ENCODE data around the gene ITPR3. TPM values are rescaled to one million over a fixed set of nuclear protein-coding genes. Genes with fewer than 3 reads are reported as not detected.
"Not testable (repeated sequence)": the region's sequence is repeated elsewhere in the genome, so short reads cannot be mapped to it uniquely, and the experiment has no call there.

ITPR3 gene
- total and polyA plus RNA-seq, 3 donors from 2014 or later: 58.2 to 146 (median 80.3) TPM

DNA sequence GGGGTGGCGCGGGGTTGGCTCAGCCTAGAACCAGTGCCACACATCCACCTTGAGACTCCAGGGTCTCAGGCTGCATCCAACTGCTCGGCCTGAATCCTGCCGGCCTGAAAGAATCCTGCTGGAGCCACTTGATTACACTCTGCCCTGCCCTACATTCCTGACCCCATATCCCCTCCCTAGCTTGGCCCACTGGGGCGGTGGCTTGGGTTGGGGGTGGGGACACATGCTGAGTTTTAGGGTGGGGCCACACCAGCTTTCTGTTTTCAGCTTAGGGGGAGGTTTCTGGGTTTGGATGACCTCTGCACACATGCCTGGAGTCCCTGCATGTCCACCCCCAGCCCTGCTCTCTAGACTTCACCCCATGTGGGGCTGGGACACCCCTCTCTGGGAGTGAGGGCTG lies 6.8 kb downstream of the ITPR3 start:
- intact Hi-C loops (cut with DNase I; ENCODE audit: low total_unique reads): no loop called here
- H3K27ac ChIP-seq: no peak overlapping the region
- H3K4me3 ChIP-seq: no peak overlapping the region
- H3K27me3 ChIP-seq: no peaks in the 10 kb centered on the region
- WGBS, 2 donors: 57 to 62% methylated on average over 5 of the region's 5 CpGs
- H3K36me3 ChIP-seq (ENCODE audit: low read depth, missing control alignments): no peaks in the 10 kb centered on the region
- no peak for TF ChIP-seq POLR2A (IDR thresholded peaks at IDR 0.05)
- no peaks in the 10 kb centered on the region for H3K9me3 ChIP-seq
- H3K4me1 ChIP-seq: peaks cover 53% of the 10 kb centered on the region
- DNase-seq: no peak

DNA sequence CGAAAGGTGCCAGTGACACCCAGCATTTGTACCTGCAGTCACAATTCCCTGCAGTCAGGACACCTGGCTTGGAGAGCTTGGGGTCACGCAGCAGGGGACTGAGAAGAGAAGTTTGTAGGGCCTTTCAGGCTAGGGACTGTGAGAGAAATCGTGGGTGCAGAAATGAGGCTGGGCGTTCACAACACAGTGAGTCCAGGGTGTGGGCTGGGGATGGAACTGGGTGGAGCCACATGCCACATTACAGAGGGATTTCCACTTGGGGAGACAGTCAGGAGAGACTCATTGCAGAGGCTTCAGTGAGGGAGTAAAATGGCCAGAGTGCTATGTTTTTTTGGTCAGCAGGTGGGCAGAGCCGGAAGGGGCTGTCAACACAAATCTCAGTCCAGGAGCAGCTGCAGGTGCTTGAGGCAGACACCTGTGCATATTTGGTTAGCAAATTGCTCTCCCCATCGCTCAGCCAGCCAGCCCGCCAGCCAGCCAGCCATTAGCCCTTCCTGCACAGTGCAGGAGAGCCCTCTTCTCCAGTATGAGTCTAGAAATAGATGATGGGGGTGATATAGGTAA lies 7.4 kb downstream of the ITPR3 start:
- intact Hi-C loops (cut with DNase I; ENCODE audit: low total_unique reads): no loop called here

DNA sequence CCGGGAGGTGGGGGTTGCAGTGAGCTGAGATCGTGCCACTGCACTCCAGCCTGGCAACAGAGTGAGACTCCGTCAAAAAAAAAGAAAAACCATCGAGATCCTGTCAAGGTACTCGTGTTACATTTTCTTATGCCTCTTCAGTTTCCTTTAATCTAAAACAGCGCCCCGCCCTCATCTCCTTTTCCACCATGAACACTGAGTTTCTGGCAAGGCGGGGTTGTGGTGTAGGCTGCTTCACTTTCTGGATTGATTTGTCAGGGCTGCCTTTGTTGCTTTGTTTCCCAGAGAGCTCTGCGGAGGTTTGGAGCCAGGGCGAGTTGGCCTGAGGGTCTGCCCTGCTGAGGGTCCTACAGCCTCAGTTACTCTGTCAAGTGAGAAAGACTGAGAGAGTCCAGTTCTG lies 8.9 kb downstream of the ITPR3 start:
- intact Hi-C loops (cut with DNase I; ENCODE audit: low total_unique reads): no loop called here
- TF ChIP-seq, protein P1, sequence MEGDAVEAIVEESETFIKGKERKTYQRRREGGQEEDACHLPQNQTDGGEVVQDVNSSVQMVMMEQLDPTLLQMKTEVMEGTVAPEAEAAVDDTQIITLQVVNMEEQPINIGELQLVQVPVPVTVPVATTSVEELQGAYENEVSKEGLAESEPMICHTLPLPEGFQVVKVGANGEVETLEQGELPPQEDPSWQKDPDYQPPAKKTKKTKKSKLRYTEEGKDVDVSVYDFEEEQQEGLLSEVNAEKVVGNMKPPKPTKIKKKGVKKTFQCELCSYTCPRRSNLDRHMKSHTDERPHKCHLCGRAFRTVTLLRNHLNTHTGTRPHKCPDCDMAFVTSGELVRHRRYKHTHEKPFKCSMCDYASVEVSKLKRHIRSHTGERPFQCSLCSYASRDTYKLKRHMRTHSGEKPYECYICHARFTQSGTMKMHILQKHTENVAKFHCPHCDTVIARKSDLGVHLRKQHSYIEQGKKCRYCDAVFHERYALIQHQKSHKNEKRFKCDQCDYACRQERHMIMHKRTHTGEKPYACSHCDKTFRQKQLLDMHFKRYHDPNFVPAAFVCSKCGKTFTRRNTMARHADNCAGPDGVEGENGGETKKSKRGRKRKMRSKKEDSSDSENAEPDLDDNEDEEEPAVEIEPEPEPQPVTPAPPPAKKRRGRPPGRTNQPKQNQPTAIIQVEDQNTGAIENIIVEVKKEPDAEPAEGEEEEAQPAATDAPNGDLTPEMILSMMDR (IDR thresholded peaks at IDR 0.05): no peak
- no peak for TF ChIP-seq POLR2A (IDR thresholded peaks at IDR 0.05)
- DNase-seq: no peak
- no peak overlapping the region for H3K27ac ChIP-seq
- no peaks in the 10 kb centered on the region for H3K36me3 ChIP-seq (ENCODE audit: low read depth, missing control alignments)
- WGBS, 2 donors: 89% methylated on average over 10 of the region's 10 CpGs
- no peak overlapping the region for H3K4me3 ChIP-seq
- H3K9me3 ChIP-seq: no peaks in the 10 kb centered on the region
- H3K27me3 ChIP-seq: no peaks in the 10 kb centered on the region
- H3K4me1 ChIP-seq: peaks cover 55% of the 10 kb centered on the region

More for the DNA sequence above, 7.4 kb downstream of the ITPR3 start:
- TF ChIP-seq, protein P1 (IDR thresholded peaks at IDR 0.05): no peak
- TF ChIP-seq POLR2A (IDR thresholded peaks at IDR 0.05): no peak
- H3K4me3 ChIP-seq: no peak overlapping the region
- WGBS, 2 donors: 84 to 87% methylated on average over 7 of the region's 7 CpGs
- H3K4me1 ChIP-seq: peaks cover 54% of the 10 kb centered on the region
- no peaks in the 10 kb centered on the region for H3K9me3 ChIP-seq
- no peak for DNase-seq
- H3K27me3 ChIP-seq: no peaks in the 10 kb centered on the region
- no peak overlapping the region for H3K27ac ChIP-seq
- H3K36me3 ChIP-seq (ENCODE audit: low read depth, missing control alignments): no peaks in the 10 kb centered on the region

DNA sequence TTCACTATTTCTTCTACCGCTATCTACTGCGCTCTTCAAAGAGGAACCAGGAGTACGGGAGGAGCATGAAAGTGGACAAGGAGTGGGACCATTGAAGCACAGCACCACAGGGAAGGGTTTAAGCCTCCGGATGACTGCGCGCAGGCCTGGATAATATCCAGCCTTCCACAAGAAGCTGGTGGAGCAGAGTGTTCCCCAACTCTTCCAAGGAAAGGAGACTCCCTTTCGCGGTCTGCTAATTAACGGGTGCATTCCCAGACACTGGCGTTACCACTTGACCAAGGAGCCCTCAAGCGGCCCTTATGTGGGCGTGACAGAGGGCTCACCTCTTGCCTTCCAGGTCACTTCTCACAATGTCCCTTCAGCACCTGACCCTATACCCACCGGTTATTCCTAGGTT lies 10.4 kb downstream of the ITPR3 start:
- H3K36me3 ChIP-seq (ENCODE audit: low read depth, missing control alignments); intact Hi-C loops (cut with DNase I; ENCODE audit: low total_unique reads); H3K4me3 ChIP-seq; H3K27me3 ChIP-seq; H3K9me3 ChIP-seq: not testable (repeated sequence)
- Histone ChIP-seq H3K4me1 (peaks cover 45% of the 10 kb centered on the region), H3K27ac (peak overlapping the region in 1 of 2 donors; percentile 69)
- peak; percentile 69 for DNase-seq
- WGBS, 2 donors: 54 to 60% methylated on average over 12 to 13 of the region's 13 CpGs

DNA sequence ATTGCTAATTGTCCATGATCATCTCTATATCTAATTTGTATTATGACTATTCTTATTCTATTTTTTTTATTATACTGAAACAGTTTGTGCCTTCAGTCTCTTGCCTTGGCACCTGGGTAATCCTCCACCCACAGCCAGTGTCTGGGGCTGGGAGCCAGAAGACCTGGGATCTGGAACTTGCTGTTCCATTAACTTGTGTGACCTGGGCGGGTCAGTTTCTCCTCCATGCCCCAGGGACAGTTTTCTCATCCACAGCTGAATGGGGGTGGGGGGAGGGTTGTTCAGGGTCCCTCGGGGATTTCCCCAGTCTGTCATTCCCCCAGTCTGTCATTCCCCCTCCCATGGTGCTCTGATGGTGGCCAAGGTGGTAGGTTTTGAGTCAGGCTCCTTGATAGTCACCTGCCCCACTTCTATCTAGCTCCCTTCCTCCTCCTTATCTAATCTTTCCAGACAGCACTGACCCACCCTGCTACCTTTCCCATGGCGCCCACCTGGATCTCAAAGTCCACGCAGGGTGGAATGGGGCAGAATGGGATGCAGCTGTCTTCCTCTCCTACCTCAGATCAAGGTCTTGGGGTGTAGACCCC lies 10.9 kb downstream of the ITPR3 start:
- TF ChIP-seq POLR2A (IDR thresholded peaks at IDR 0.05): no peak
- TF ChIP-seq, protein P1 (IDR thresholded peaks at IDR 0.05): no peak
- Histone ChIP-seq H3K4me3 (no peak overlapping the region), H3K36me3 (ENCODE audit: low read depth, missing control alignments) (no peaks in the 10 kb centered on the region), H3K9me3 (no peaks in the 10 kb centered on the region), H3K27ac (peak overlapping the region in 1 of 2 donors; percentile 69), H3K27me3 (no peaks in the 10 kb centered on the region), H3K4me1 (peaks cover 45% of the 10 kb centered on the region)
- intact Hi-C loops (cut with DNase I; ENCODE audit: low total_unique reads): no loop called here
- DNase-seq: no peak
- 61 to 68% methylated on average over 4 of the region's 4 CpGs for WGBS, 2 donors

DNA sequence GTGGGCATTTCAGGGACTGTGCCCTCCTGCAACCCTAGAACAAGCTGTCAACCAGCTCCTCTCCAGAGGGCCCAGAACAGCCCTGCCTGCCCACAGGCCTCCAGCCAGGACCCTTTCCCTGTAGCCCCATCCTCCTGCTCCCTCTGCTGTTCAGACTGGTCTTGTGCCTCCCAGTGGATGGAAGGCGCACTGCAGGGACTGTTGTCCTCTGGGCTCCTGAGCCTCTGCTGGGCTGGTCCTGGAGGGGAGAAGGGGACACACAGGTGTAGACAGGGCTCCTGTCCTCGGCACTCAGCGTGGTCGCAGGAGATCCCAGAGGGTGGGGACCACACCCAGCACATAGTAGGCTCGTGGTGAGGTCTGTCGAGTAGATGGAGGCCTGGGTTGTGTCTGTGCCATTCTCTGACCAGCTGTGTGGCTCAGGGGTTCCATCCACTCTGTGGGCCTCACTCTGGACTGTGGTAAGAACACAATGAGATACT lies 11.5 kb downstream of the ITPR3 start:
- Histone ChIP-seq H3K9me3 (no peaks in the 10 kb centered on the region), H3K36me3 (ENCODE audit: low read depth, missing control alignments) (no peaks in the 10 kb centered on the region), H3K4me1 (peaks cover 45% of the 10 kb centered on the region), H3K27ac (peak overlapping the region; percentile 39 to 69), H3K4me3 (no peak overlapping the region), H3K27me3 (no peaks in the 10 kb centered on the region)
- intact Hi-C loops (cut with DNase I; ENCODE audit: low total_unique reads): no loop called here
- no peak for TF ChIP-seq POLR2A (IDR thresholded peaks at IDR 0.05)
- TF ChIP-seq, protein P1 (IDR thresholded peaks at IDR 0.05): peak; percentile 24 to 62 (median 48)
- DNase-seq: peak; percentile 65
- 55% methylated on average over 6 of the region's 6 CpGs; no CpG with 5 or more reads in 1 of the 2 donors for WGBS, 2 donors
